Measurements from ENCODE around the gene FEZF2. TPM values are rescaled to one million over a fixed set of nuclear protein-coding genes. Genes with fewer than 3 reads are reported as not detected.

FEZF2 gene
- total RNA-seq, 1 donor from 2014 or later, result not detected

DNA sequence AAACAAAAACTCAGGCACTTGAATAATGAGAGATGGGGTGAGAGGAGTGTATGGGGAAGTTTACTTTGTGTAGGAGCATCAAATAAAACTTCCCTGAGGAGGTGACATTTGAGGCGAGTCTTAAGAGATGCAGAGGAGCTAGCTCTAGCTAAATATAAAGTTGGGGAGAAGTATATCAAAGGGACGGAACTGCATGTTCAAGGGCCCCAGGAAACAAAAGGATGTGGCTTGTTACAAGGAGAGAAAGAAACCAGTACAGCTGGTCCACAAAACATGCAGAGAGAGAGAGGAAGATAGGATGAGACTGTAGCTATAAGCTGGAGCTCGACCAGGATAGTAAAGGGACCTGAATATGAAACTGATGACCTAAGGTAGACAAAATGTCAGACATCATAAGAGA is 17.6 kb downstream of the FEZF2 start:
- H3K4me1 Mint-ChIP-seq (ENCODE audit: low read depth), result no peaks in the 10 kb centered on the region
- DNase-seq (ENCODE audit: low spot score), result no peak

DNA sequence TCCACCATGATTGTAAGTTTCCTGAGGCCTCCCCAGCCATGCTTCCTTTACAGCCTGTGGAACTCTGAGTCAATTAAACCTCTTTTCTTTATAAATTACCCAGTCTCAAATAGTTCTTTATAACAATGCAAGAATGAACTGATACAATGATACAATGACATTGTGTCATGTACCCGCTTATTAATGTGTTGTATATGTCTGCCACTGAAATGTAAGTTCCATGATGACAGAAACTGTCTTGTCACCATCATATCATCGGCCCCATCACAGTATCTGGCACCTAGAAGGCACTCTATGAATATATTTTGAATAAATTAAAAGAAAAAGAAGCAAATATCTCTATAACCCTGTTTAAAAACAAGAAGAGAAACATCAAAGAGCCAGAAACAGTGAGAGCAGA is 29.6 kb downstream of the FEZF2 start:
- H3K4me3 Mint-ChIP-seq, result no peak overlapping the region
- intact Hi-C loops (cut with micrococcal nuclease), result no loop called here
- H3K36me3 Mint-ChIP-seq (ENCODE audit: low read depth), result no peaks in the 10 kb centered on the region
- no peak overlapping the region for H3K27ac Mint-ChIP-seq
- no peaks in the 10 kb centered on the region for H3K9me3 Mint-ChIP-seq
- DNase-seq (ENCODE audit: low spot score), result no peak
- H3K4me1 Mint-ChIP-seq (ENCODE audit: low read depth), result no peaks in the 10 kb centered on the region
- H3K27me3 Mint-ChIP-seq (ENCODE audit: insufficient read depth), result no peaks in the 10 kb centered on the region

More for the DNA sequence above, 17.6 kb downstream of the FEZF2 start:
- no peaks in the 10 kb centered on the region for H3K9me3 Mint-ChIP-seq
- no peak overlapping the region for H3K27ac Mint-ChIP-seq
- no peak overlapping the region for H3K4me3 Mint-ChIP-seq
- H3K36me3 Mint-ChIP-seq (ENCODE audit: low read depth), result no peaks in the 10 kb centered on the region
- intact Hi-C loops (cut with micrococcal nuclease), result no loop called here
- H3K27me3 Mint-ChIP-seq (ENCODE audit: insufficient read depth), result no peaks in the 10 kb centered on the region

DNA sequence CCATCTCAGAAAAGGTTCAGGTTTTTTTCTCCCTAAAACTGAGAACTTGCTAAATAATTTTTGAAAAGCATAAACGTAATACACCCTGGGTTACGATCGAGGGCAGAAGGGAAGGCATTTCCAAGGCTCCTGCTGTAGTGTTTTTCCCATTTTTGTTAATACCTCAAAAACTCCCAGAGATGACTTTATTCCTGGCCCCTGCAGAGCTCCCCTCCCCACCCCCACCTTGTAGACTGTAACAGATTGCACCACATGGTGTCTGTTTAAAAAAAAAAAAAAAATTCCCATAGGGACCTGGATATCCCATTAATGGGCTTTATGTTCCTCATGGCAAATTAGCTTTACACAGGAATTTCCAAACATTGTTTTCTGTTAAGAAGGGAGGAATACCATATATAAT is 38.2 kb downstream of the FEZF2 start:
- no peak for DNase-seq (ENCODE audit: low spot score)
- Mint-ChIP-seq H3K4me3 (no peak overlapping the region), H3K27ac (no peak overlapping the region), H3K9me3 (no peaks in the 10 kb centered on the region), H3K4me1 (ENCODE audit: low read depth) (no peaks in the 10 kb centered on the region), H3K36me3 (ENCODE audit: low read depth) (no peaks in the 10 kb centered on the region), H3K27me3 (ENCODE audit: insufficient read depth) (peaks cover 3% of the 10 kb centered on the region)
- intact Hi-C loops (cut with micrococcal nuclease), result no loop called here

DNA sequence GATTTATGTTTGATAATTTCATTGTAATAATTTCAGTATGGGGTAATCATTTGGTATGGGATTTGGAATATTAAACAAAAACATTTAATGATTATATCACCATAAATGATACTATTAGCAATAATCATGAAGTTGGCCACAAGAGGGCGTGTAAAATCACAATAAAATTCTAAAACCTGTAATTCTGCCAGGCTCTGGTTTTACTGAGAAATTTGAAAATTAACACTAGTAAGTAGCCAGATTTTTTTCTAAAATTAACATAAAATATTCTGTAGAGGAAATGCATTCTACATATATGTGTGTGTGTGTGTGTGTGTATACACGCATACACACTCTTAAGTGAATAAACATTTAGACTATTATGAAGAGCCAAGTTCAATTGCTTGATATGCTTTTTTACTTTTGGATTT is 40.5 kb downstream of the FEZF2 start:
- no peak for DNase-seq (ENCODE audit: low spot score)
- no peaks in the 10 kb centered on the region for H3K4me1 Mint-ChIP-seq (ENCODE audit: low read depth)
- H3K9me3 Mint-ChIP-seq, result no peaks in the 10 kb centered on the region
- H3K27ac Mint-ChIP-seq, result no peak overlapping the region
- intact Hi-C loops (cut with micrococcal nuclease), result loop anchor here (2.0 kb wide), 1 partner anchor 228 kb away; no protein-coding TSS in a partner anchor
- H3K27me3 Mint-ChIP-seq (ENCODE audit: insufficient read depth), result peaks cover 3% of the 10 kb centered on the region
- no peak overlapping the region for H3K4me3 Mint-ChIP-seq
- H3K36me3 Mint-ChIP-seq (ENCODE audit: low read depth), result no peaks in the 10 kb centered on the region

DNA sequence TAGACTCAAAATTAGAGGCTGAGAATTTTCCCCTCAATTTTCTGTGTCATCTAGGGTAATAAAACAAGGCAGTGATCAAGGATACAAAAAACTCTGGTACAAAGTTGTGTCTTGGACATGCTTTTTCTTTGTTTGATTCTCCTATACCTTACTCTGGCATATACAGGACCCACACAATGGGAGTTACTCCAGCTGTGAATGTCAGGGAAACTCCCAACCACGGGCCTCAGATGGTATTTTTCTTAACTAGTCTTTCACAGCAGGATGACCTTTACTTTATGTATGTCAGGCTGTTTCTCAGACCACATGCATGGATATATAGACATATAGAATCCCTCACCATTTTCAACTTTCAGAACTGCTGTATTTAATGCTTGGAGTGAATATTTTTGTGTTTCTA is 41.3 kb downstream of the FEZF2 start:
- Mint-ChIP-seq H3K4me3 (no peak overlapping the region), H3K27me3 (ENCODE audit: insufficient read depth) (no peaks in the 10 kb centered on the region), H3K9me3 (no peaks in the 10 kb centered on the region), H3K4me1 (ENCODE audit: low read depth) (no peaks in the 10 kb centered on the region), H3K27ac (no peak overlapping the region), H3K36me3 (ENCODE audit: low read depth) (no peaks in the 10 kb centered on the region)
- DNase-seq (ENCODE audit: low spot score), result no peak
- intact Hi-C loops (cut with micrococcal nuclease), result loop anchor here (2.0 kb wide), 1 partner anchor 229 kb away; no protein-coding TSS in a partner anchor

DNA sequence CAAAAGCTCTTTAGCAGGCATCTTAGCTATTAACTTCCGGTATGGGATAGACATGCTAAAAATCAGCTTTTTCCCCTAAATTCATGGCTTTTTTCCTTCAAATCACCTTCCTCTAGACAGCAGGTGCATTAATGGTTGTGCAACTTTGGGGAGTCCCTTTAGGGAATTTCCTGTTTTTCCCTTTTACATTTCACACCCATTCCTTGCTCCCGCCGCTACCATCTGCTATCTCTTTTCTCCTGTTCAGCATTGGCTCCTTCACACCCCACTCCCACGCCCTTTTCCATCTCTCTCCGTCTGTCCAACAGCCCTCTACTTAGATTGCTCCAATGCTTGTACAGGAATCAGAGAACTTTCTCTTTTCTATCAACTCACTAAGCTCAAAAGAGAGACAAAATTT is 43.4 kb downstream of the FEZF2 start:
- intact Hi-C loops (cut with micrococcal nuclease), result no loop called here
- Mint-ChIP-seq H3K4me3 (no peak overlapping the region), H3K36me3 (ENCODE audit: low read depth) (no peaks in the 10 kb centered on the region), H3K27ac (no peak overlapping the region), H3K9me3 (no peaks in the 10 kb centered on the region), H3K27me3 (ENCODE audit: insufficient read depth) (no peaks in the 10 kb centered on the region), H3K4me1 (ENCODE audit: low read depth) (no peaks in the 10 kb centered on the region)
- no peak for DNase-seq (ENCODE audit: low spot score)

DNA sequence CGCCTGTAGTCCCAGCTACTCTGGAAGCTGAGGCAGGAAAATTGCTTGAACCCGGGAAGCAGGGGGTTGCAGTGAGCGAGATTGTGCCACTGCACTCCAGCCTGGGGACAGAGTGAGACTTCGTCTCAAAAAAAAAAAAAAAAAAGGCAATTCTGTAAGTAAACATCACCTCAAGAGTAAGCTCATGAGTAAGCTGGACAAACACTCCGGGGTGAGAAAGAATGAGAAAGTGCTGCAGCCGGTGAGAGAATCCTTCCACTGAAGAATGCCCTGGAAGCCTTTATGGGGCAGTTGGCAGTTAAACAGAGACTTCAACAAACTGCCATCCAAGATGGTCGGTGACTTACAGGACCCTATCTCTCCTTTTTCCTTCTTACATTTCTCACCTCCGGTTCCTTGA is 47.5 kb downstream of the FEZF2 start:
- no peaks in the 10 kb centered on the region for H3K27me3 Mint-ChIP-seq (ENCODE audit: insufficient read depth)
- intact Hi-C loops (cut with micrococcal nuclease), result no loop called here
- no peak overlapping the region for H3K4me3 Mint-ChIP-seq
- no peaks in the 10 kb centered on the region for H3K4me1 Mint-ChIP-seq (ENCODE audit: low read depth)
- no peaks in the 10 kb centered on the region for H3K9me3 Mint-ChIP-seq
- DNase-seq (ENCODE audit: low spot score), result no peak
- peaks cover 1% of the 10 kb centered on the region for H3K36me3 Mint-ChIP-seq (ENCODE audit: low read depth)
- no peak overlapping the region for H3K27ac Mint-ChIP-seq

DNA sequence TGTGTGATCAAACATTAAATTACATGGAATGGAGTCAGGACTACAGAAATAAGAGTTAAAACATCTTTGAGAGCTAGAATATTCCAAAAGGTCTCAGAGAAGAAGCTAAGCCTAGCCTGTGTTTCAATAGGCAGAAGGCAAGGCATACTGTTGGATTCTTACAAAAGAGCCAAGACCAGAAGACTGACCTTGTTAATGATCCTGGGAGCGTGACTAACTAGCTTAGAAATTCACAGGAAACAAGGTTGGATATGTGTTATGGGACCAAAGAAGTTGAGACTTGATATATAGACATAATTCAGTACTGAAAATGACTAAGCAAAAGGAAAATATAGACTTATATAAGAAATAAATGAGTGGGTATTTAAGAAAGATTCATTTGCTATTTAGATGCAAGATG is 50.1 kb downstream of the FEZF2 start:
- peaks cover 14% of the 10 kb centered on the region for H3K9me3 Mint-ChIP-seq
- H3K27ac Mint-ChIP-seq, result no peak overlapping the region
- intact Hi-C loops (cut with micrococcal nuclease), result no loop called here
- peaks cover 5% of the 10 kb centered on the region for H3K36me3 Mint-ChIP-seq (ENCODE audit: low read depth)
- H3K4me3 Mint-ChIP-seq, result no peak overlapping the region
- no peak for DNase-seq (ENCODE audit: low spot score)
- peaks cover 9% of the 10 kb centered on the region for H3K4me1 Mint-ChIP-seq (ENCODE audit: low read depth)
- peaks cover 5% of the 10 kb centered on the region for H3K27me3 Mint-ChIP-seq (ENCODE audit: insufficient read depth)
